Chondrocyte (in vitro differentiated cells): ENCODE results near the gene ZIC4. TPM values are rescaled to one million over a fixed set of nuclear protein-coding genes. Genes with fewer than 3 reads are reported as not detected.

Experiments used
- DNase-seq: peaks from one replicate; pipeline ENCODE4 v3.0.0; 2021; ENCODE audit warnings: mixed read lengths, low spot score
- H3K27ac Mint-ChIP-seq: one replicate; pipeline ENCODE4 v1.8.0; 2021; ENCODE audit warnings: mild to moderate bottlenecking, moderate library complexity, mixed read lengths; ENCODE audit not compliant: unreplicated experiment
- H3K27me3 Mint-ChIP-seq: 2 replicates; pipeline ENCODE4 v1.8.0; 2021; ENCODE audit warnings: low read depth, mixed read lengths
- H3K36me3 Mint-ChIP-seq: 2 replicates; pipeline ENCODE4 v1.8.0; 2021; ENCODE audit warnings: low read depth, mixed read lengths
- H3K4me1 Mint-ChIP-seq: 2 replicates; pipeline ENCODE4 v1.8.0; 2021; ENCODE audit warnings: low read depth, mild to moderate bottlenecking, mixed read lengths
- H3K4me3 Mint-ChIP-seq: one replicate; pipeline ENCODE4 v1.8.0; 2021; ENCODE audit warnings: mild to moderate bottlenecking, moderate library complexity, mixed read lengths; ENCODE audit not compliant: unreplicated experiment
- H3K9me3 Mint-ChIP-seq: 2 replicates; pipeline ENCODE4 v1.8.0; 2021; ENCODE audit warnings: low read depth, mixed read lengths
- CTCF ChIP-seq: fragments of 200-600 bp; sonication (generic); IDR thresholded peaks from 2 replicates; pipeline ENCODE4 v1.5.0; 2021; ENCODE audit warnings: antibody characterized with exemption, mild to moderate bottlenecking, moderate library complexity
- total RNA-seq: library from RNA; stranded (reverse); gene quantifications from 3 replicates; pipeline ENCODE4 v1.2.1, GENCODE V29; 2021

The ZIC4 gene
- total RNA-seq, 1 donor from 2014 or later: 1.7 TPM

GRCh38 chr3:147356909-147357900 lies 49.1 kb downstream of the ZIC4 start:
- no peak overlapping the region for H3K27ac Mint-ChIP-seq
- H3K36me3 Mint-ChIP-seq: peaks cover 7% of the 10 kb centered on the region
- H3K27me3 Mint-ChIP-seq: peaks cover 90% of the 10 kb centered on the region
- H3K4me3 Mint-ChIP-seq: no peak overlapping the region
- H3K9me3 Mint-ChIP-seq: no peaks in the 10 kb centered on the region
- peaks cover 11% of the 10 kb centered on the region for H3K4me1 Mint-ChIP-seq
- TF ChIP-seq CTCF: peak; percentile 44
- no peak for DNase-seq

GRCh38 chr3:147356145-147356908 lies 50.0 kb downstream of the ZIC4 start:
- peaks cover 7% of the 10 kb centered on the region for H3K36me3 Mint-ChIP-seq
- H3K27ac Mint-ChIP-seq: no peak overlapping the region
- TF ChIP-seq CTCF: no peak
- peaks cover 11% of the 10 kb centered on the region for H3K4me1 Mint-ChIP-seq
- no peak for DNase-seq
- H3K4me3 Mint-ChIP-seq: no peak overlapping the region
- no peaks in the 10 kb centered on the region for H3K9me3 Mint-ChIP-seq
- peaks cover 87% of the 10 kb centered on the region for H3K27me3 Mint-ChIP-seq

GRCh38 chr3:147355753-147356090 lies 50.6 kb downstream of the ZIC4 start:
- no peak for TF ChIP-seq CTCF
- Mint-ChIP-seq H3K36me3 (peaks cover 7% of the 10 kb centered on the region), H3K27me3 (peaks cover 84% of the 10 kb centered on the region), H3K27ac (no peak overlapping the region), H3K9me3 (no peaks in the 10 kb centered on the region), H3K4me3 (no peak overlapping the region), H3K4me1 (peaks cover 6% of the 10 kb centered on the region)
- no peak for DNase-seq

GRCh38 chr3:147355084-147355752 lies 51.1 kb downstream of the ZIC4 start:
- Mint-ChIP-seq H3K36me3 (peaks cover 7% of the 10 kb centered on the region), H3K27ac (no peak overlapping the region), H3K27me3 (peaks cover 84% of the 10 kb centered on the region), H3K4me1 (peaks cover 6% of the 10 kb centered on the region), H3K4me3 (no peak overlapping the region), H3K9me3 (no peaks in the 10 kb centered on the region)
- TF ChIP-seq CTCF: no peak
- no peak for DNase-seq

GRCh38 chr3:147354623-147355022 lies 51.7 kb downstream of the ZIC4 start:
- peaks cover 7% of the 10 kb centered on the region for H3K36me3 Mint-ChIP-seq
- peaks cover 79% of the 10 kb centered on the region for H3K27me3 Mint-ChIP-seq
- no peak overlapping the region for H3K4me3 Mint-ChIP-seq
- no peak overlapping the region for H3K27ac Mint-ChIP-seq
- peaks cover 6% of the 10 kb centered on the region for H3K4me1 Mint-ChIP-seq
- H3K9me3 Mint-ChIP-seq: no peaks in the 10 kb centered on the region
- no peak for DNase-seq
- TF ChIP-seq CTCF: no peak
